K562 (cell line): Measurements from ENCODE around the gene SEPTIN8.

Experiments used
- CTCF ChIP-seq, 3 experiments: IDR thresholded peaks in 2 of 3; conservative IDR thresholded peaks in 1 of 3; 2 replicates each; pipeline ENCODE4 v1.5.1; 2011 to 2012; ENCODE audit warnings: low read length in 3 of 3, mild to moderate bottlenecking in 3 of 3, control low read depth in 2 of 3, improper control_type of control experiment in 1 of 3, inconsistent platforms in 1 of 3, low read depth in 1 of 3, mixed read lengths in 1 of 3, moderate library complexity in 1 of 3; ENCODE audit not compliant: insufficient read depth in 2 of 3
- FOXM1 ChIP-seq, 2 experiments: fragments of 450-650 bp in 1 of 2; sonication (generic) in 1 of 2; formaldehyde crosslinking in 1 of 2; IDR thresholded peaks; 2 replicates each; pipeline versions ENCODE4 v1.6.1 to v1.9.0; 2017 to 2022; ENCODE audit warnings: low read depth in 2 of 2, mild to moderate bottlenecking in 2 of 2, missing genetic modification reagents in 1 of 2, moderate library complexity in 1 of 2
- POLR2AphosphoS5 ChIP-seq: IDR thresholded peaks from 2 replicates; pipeline ENCODE4 v1.6.1; 2011; ENCODE audit warnings: mild to moderate bottlenecking, low read depth, low read length, moderate library complexity; ENCODE audit not compliant: control insufficient read depth, insufficient read depth
- RAD51 ChIP-seq: fragments of 450-650 bp; IDR thresholded peaks from 2 replicates; pipeline ENCODE4 v1.7.1; 2016; ENCODE audit warnings: low read depth, mild to moderate bottlenecking, borderline replicate concordance
- RBM25 ChIP-seq: fragments of 200-400 bp; formaldehyde crosslinking; IDR thresholded peaks from 2 replicates; pipeline ENCODE4 v1.6.1; 2018; ENCODE audit warnings: low read length, low read depth, moderate library complexity; ENCODE audit not compliant: severe bottlenecking
- SMARCE1 ChIP-seq: fragments of 450-650 bp; IDR thresholded peaks from 2 replicates; pipeline ENCODE4 v1.7.1; 2016; ENCODE audit warnings: mild to moderate bottlenecking
- SREBF2 ChIP-seq: sonication (generic); formaldehyde crosslinking; IDR thresholded peaks from 2 replicates; pipeline ENCODE4 v1.4.0; 2020; ENCODE audit warnings: mild to moderate bottlenecking, missing genetic modification reagents
- ZNF318 ChIP-seq, 2 experiments: fragments of 450-650 bp; IDR thresholded peaks; 2 replicates each; pipeline ENCODE4 v1.6.1; 2016; ENCODE audit warnings: mild to moderate bottlenecking in 2 of 2, borderline replicate concordance in 1 of 2, low read depth in 1 of 2, moderate library complexity in 1 of 2

- no peak for TF ChIP-seq SMARCE1
- no peak for TF ChIP-seq POLR2AphosphoS5
- TF ChIP-seq FOXM1 (IDR thresholded peaks at IDR 0.05; ENCODE audit: low read depth) = no peak
- TF ChIP-seq FOXM1 (CRISPR knock-in tag; IDR thresholded peaks at IDR 0.05; ENCODE audit: low read depth) = no peak
- TF ChIP-seq CTCF (IDR thresholded peaks at IDR 0.05 in 2 of 3, conservative IDR thresholded peaks at IDR 0.05 in 1 of 3; ENCODE audit: insufficient read depth in 2 of 3, low read depth in 1 of 3, low read length in 3 of 3) = no peak
- TF ChIP-seq RBM25 = no peak
- no peak for TF ChIP-seq RAD51
- TF ChIP-seq SREBF2 (CRISPR knock-in tag) = no peak
- no peak for TF ChIP-seq ZNF318 (IDR thresholded peaks at IDR 0.05; ENCODE audit: borderline replicate concordance in 1 of 2, low read depth in 1 of 2)
These were observed 44.3 kb upstream of the SEPTIN8 start for GRCh38 chr5:132821350-132821749.
